Endodermal cell (in vitro differentiated cells): ENCODE measurements around the gene ZNF223. TPM values are rescaled to one million over a fixed set of nuclear protein-coding genes. Genes with fewer than 3 reads are reported as not detected.

Experiments used
- DNase-seq: peaks from one replicate; pipeline ENCODE4 v3.0.0-alpha.2; 2017
- H3K27ac ChIP-seq: 2 replicates; pipeline ENCODE4 v1.5.1; 2013; ENCODE audit warnings: mild to moderate bottlenecking, low read depth, low read length, moderate library complexity
- H3K27me3 ChIP-seq: 2 replicates; pipeline ENCODE4 v1.6.1; 2013; ENCODE audit warnings: mild to moderate bottlenecking, low read length, moderate library complexity; ENCODE audit not compliant: insufficient read depth, control insufficient read depth, poor library complexity, severe bottlenecking
- H3K36me3 ChIP-seq: 2 replicates; pipeline ENCODE4 v1.7.0; 2013; ENCODE audit warnings: mild to moderate bottlenecking, low read length, moderate library complexity; ENCODE audit not compliant: control insufficient read depth, insufficient read depth
- H3K4me1 ChIP-seq: one replicate; pipeline ENCODE4 v1.7.0; 2013; ENCODE audit warnings: low read length; ENCODE audit not compliant: control insufficient read depth, insufficient read depth
- H3K4me3 ChIP-seq: 2 replicates; pipeline ENCODE4 v1.5.1; 2013; ENCODE audit warnings: mild to moderate bottlenecking, low read length, moderate library complexity
- H3K9ac ChIP-seq: 2 replicates; pipeline ENCODE4 v1.6.1; 2013; ENCODE audit warnings: mild to moderate bottlenecking, low read length, moderate library complexity; ENCODE audit not compliant: poor library complexity, severe bottlenecking; ENCODE audit errors: extremely low read depth
- H3K9me3 ChIP-seq: 2 replicates; pipeline ENCODE4 v1.6.1; 2013; ENCODE audit warnings: mild to moderate bottlenecking, low read length, moderate library complexity; ENCODE audit not compliant: control insufficient read depth
- H3K27ac Mint-ChIP-seq: 2 replicates; pipeline ENCODE4 v1.8.0; 2020; ENCODE audit warnings: mixed read lengths
- H3K27me3 Mint-ChIP-seq: 2 replicates; pipeline ENCODE4 v1.8.0; 2021; ENCODE audit warnings: mild to moderate bottlenecking, mixed read lengths; ENCODE audit not compliant: insufficient read depth
- H3K36me3 Mint-ChIP-seq: 2 replicates; pipeline ENCODE4 v1.8.0; 2020; ENCODE audit warnings: low read depth, mixed read lengths
- H3K4me1 Mint-ChIP-seq: 2 replicates; pipeline ENCODE4 v1.8.0; 2020; ENCODE audit warnings: mixed read lengths
- H3K4me3 Mint-ChIP-seq: 2 replicates; pipeline ENCODE4 v1.8.0; 2020; ENCODE audit warnings: mild to moderate bottlenecking, moderate library complexity, mixed read lengths
- H3K9me3 Mint-ChIP-seq: 2 replicates; pipeline ENCODE4 v1.8.0; 2020; ENCODE audit warnings: mild to moderate bottlenecking, mixed read lengths
- WGBS, 2 experiments: methylation state at CpG; one replicate each; pipeline versions ENCODE4 v1.1.5 to v1.1.7; 2013; ENCODE audit warnings: missing lambda C conversion rate in 2 of 2, mixed read lengths in 1 of 2; ENCODE audit not compliant: insufficient coverage in 1 of 2, insufficient read length in 1 of 2; 5-methylcytosine and 5-hydroxymethylcytosine counted together
- total RNA-seq, 2 donors: library from RNA; stranded (reverse); fragmentation: NEBNext Ultra II Directional in 1 of 2; extraction: Animal tissue kit (Norgen Biotek cat#: 25700) in 1 of 2; gene quantifications; 2 replicates in 1 of 2; 3 replicates in 1 of 2; pipeline ENCODE4 v1.2.1, GENCODE V29; 2021
- TF ChIP-seq, protein P1 (sequence below): fragments of 200-600 bp; sonication (generic); conservative IDR thresholded peaks from 2 replicates; pipeline ENCODE4 v1.5.0; 2021; ENCODE audit warnings: antibody characterized with exemption, mild to moderate bottlenecking

The ZNF223 gene
- total RNA-seq, 2 donors from 2014 or later: 9.3 TPM

DNA sequence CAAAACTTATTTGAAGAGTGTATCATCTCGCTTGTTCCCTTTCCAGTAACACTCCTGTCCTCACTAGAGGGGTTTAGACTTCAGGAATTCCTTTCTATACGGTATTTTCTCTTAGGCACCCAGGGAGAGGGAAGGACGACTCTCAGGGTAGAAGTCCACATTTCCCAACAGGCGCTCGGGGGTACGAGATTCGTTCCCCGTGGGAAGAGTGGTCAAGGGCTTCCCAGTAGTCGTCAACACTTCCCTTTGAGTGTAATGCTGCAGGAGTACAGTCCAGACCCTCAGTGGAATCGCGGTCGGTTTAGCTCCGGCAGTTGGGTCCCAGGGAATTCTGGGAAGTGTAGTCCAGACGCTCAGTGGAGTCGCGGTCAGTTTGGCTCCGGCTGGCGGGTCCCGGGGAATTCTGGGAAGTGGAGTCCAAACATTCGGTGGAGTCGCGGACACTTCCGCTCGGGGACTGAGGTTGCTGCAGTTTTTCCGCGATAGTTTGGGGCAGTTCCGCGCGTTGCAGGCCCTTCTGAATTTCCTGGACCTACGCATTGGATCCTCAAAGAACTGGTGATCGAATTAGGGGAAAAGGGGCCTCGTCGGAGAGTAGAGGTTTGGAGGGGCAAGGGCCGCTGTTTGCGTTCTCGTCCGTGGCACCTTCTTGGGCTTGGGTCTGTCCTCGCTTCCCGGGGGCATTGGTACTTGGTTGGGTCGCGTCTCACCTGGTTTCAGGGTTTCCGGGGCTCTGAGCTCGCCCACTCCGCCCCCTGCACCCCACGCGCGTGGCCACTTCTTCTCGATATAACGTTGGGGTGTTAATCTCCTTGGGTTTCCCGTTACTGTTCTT, 42.3 kb downstream of the ZNF223 start, which contains the start of gene ZNF224:
Gene ZNF224, plus strand, starts transcription at position 431 of the 835 bp plus-strand sequence. CDS start 3,513 bp downstream, outside the sequence.
- Mint-ChIP-seq H3K4me3 (peak within 1 kb of the TSS; percentile 99), H3K27me3 (peaks cover 9% of the 10 kb centered on the region), H3K9me3 (no peaks in the 10 kb centered on the region), H3K4me1 (peaks cover 5% of the 10 kb centered on the region), H3K36me3 (peaks cover 20% of the 10 kb centered on the region), H3K27ac (peak within 1 kb of the TSS; percentile 91)
- H3K27me3 ChIP-seq: no peaks in the 10 kb centered on the region
- peak within 1 kb of the TSS; percentile 96 for H3K4me3 ChIP-seq
- no peaks in the 10 kb centered on the region for H3K9me3 ChIP-seq
- H3K36me3 ChIP-seq: peaks cover 22% of the 10 kb centered on the region
- DNase-seq: peak; percentile 96
- H3K4me1 ChIP-seq: no peaks in the 10 kb centered on the region
- no peak within 1 kb of the TSS for H3K27ac ChIP-seq
- WGBS, 2 experiments: 1% methylated on average over 25 to 50 of the region's 50 CpGs
- peak within 1 kb of the TSS; percentile 82 for H3K9ac ChIP-seq
- TF ChIP-seq, protein P1, sequence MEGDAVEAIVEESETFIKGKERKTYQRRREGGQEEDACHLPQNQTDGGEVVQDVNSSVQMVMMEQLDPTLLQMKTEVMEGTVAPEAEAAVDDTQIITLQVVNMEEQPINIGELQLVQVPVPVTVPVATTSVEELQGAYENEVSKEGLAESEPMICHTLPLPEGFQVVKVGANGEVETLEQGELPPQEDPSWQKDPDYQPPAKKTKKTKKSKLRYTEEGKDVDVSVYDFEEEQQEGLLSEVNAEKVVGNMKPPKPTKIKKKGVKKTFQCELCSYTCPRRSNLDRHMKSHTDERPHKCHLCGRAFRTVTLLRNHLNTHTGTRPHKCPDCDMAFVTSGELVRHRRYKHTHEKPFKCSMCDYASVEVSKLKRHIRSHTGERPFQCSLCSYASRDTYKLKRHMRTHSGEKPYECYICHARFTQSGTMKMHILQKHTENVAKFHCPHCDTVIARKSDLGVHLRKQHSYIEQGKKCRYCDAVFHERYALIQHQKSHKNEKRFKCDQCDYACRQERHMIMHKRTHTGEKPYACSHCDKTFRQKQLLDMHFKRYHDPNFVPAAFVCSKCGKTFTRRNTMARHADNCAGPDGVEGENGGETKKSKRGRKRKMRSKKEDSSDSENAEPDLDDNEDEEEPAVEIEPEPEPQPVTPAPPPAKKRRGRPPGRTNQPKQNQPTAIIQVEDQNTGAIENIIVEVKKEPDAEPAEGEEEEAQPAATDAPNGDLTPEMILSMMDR: no peak

DNA sequence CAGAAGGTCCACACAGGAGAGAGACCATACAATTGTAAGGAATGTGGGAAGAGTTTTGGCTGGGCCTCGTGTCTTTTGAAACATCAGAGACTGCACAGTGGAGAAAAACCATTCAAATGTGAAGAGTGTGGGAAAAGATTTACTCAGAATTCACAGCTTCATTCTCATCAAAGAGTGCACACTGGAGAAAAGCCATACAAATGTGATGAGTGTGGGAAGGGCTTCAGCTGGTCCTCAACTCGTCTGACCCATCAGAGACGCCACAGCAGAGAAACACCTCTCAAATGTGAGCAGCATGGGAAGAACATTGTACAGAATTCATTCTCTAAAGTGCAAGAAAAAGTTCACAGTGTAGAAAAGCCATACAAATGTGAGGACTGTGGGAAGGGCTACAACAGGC, 55.9 kb downstream of the ZNF223 start:
- no peak overlapping the region for H3K4me3 Mint-ChIP-seq
- peak overlapping the region; percentile 2 for H3K4me3 ChIP-seq
- TF ChIP-seq, protein P1: no peak
- no peak for DNase-seq
- 94 to 98% methylated on average over 2 to 3 of the region's 3 CpGs for WGBS, 2 experiments
- peaks cover 64% of the 10 kb centered on the region for H3K36me3 ChIP-seq
- no peaks in the 10 kb centered on the region for H3K27me3 ChIP-seq
- H3K27ac ChIP-seq: no peak overlapping the region
- peaks cover 44% of the 10 kb centered on the region for H3K9me3 ChIP-seq
- no peaks in the 10 kb centered on the region for H3K4me1 ChIP-seq
- H3K36me3 Mint-ChIP-seq: peaks cover 79% of the 10 kb centered on the region
- no peaks in the 10 kb centered on the region for H3K4me1 Mint-ChIP-seq
- no peak overlapping the region for H3K9ac ChIP-seq
- H3K9me3 Mint-ChIP-seq: peaks cover 75% of the 10 kb centered on the region
- H3K27ac Mint-ChIP-seq: no peak overlapping the region
- H3K27me3 Mint-ChIP-seq: peaks cover 2% of the 10 kb centered on the region

DNA sequence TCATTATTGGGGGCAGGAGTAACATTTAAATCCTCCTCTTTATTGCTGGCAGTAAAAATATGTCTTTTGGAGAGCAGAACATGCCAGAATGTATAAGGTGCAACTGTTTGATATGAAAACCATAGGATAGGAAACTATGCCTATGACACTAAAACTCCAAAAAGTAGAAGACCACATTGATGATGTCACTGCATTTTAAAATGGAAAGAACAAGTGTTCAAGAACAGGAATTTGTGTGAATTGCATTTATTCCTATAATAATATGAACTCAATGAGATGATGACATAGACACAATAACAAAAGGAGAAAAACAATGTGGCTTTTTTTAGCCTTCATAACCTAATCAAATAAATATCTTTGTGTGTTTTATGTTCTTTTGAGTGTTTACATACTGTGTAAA, 57.6 kb downstream of the ZNF223 start:
- peaks cover 68% of the 10 kb centered on the region for H3K9me3 Mint-ChIP-seq
- H3K27ac Mint-ChIP-seq: no peak overlapping the region
- Histone ChIP-seq H3K27me3 (no peaks in the 10 kb centered on the region), H3K9ac (no peak overlapping the region), H3K9me3 (peaks cover 40% of the 10 kb centered on the region), H3K4me3 (no peak overlapping the region), H3K4me1 (no peaks in the 10 kb centered on the region), H3K27ac (no peak overlapping the region), H3K36me3 (peaks cover 47% of the 10 kb centered on the region)
- H3K4me1 Mint-ChIP-seq: peaks cover 3% of the 10 kb centered on the region
- peaks cover 62% of the 10 kb centered on the region for H3K36me3 Mint-ChIP-seq
- no peak overlapping the region for H3K4me3 Mint-ChIP-seq
- TF ChIP-seq, protein P1: no peak
- DNase-seq: no peak
- peaks cover 2% of the 10 kb centered on the region for H3K27me3 Mint-ChIP-seq
